HCT116 (cell line): ENCODE data around the gene SLC28A3. TPM values are rescaled to one million over a fixed set of nuclear protein-coding genes. Genes with fewer than 3 reads are reported as not detected.
A peak's percentile ranks its signal among the peaks of the same experiment; 100 is the strongest.

Source experiments
- ATAC-seq: fragments of 200-7000 bp; cut with Tn5 transposase; 2 replicates; pipeline ENCODE4 v1.9.1; 2020; ENCODE audit warnings: mild to moderate bottlenecking, moderate library complexity
- BruUV-seq: library from RNA; stranded (reverse); fragments of 400-500 nt; replicated peaks from 2 replicates; lab custom pipeline; 2021; lab: Mats Ljungman, UMichigan
- CTCF ChIA-PET: fragments of 300-600 bp; sonication (Branson Sonifier 250); formaldehyde crosslinking; loops from one replicate; lab custom pipeline; 2021; ENCODE audit warnings: antibody characterized with exemption; lab: Charles Lee
- POLR2A ChIA-PET: fragments of 300-600, 350-600 bp; sonication (Branson Sonifier 250); formaldehyde crosslinking; loops from one replicate; lab custom pipeline; 2021; ENCODE audit warnings: antibody characterized with exemption; lab: Charles Lee
- RAD21 ChIA-PET, 2 experiments: fragments of 300-600 bp; sonication (Branson Sonifier 250); formaldehyde crosslinking; loops; one replicate each; lab custom pipeline; 2023; ENCODE audit warnings: low total read pairs in 2 of 2; ENCODE audit not compliant: uncharacterized antibody in 2 of 2, unreplicated experiment in 2 of 2, low non-redundant PET in 1 of 2; lab: Charles Lee
- DNase-seq: peaks from one replicate; pipeline ENCODE4 v3.0.0-alpha.2; 2010; ENCODE audit warnings: low read depth, low spot score
- H2AFZ ChIP-seq: fragments of 200-600 bp; shearing (Covaris generic), sonication (generic); 2 replicates; pipeline ENCODE4 v1.6.1; 2017; ENCODE audit warnings: low read depth, mixed run types, mixed read lengths, antibody characterized with exemption, low read length; ENCODE audit not compliant: poor library complexity, severe bottlenecking
- H3K27ac ChIP-seq: 2 replicates; pipeline ENCODE4 v1.5.1; 2012; ENCODE audit warnings: low read depth, low read length
- H3K27me3 ChIP-seq: fragments of 200-600 bp; sonication (generic); 2 replicates; pipeline ENCODE4 v1.6.1; 2016; ENCODE audit warnings: mixed run types, low read length, mixed read lengths; ENCODE audit not compliant: insufficient read depth
- H3K36me3 ChIP-seq, 2 experiments: fragments of 200-500 bp in 1 of 2; fragments of 200-600 bp in 1 of 2; sonication (Bioruptor generic) in 1 of 2; sonication (generic) in 1 of 2; 2 replicates each; pipeline versions ENCODE4 v1.5.1 to v1.6.1; 2014 to 2016; ENCODE audit warnings: low read length in 2 of 2, inconsistent platforms in 1 of 2, mixed read lengths in 1 of 2, mixed run types in 1 of 2; ENCODE audit not compliant: insufficient read depth in 2 of 2, control insufficient read depth in 1 of 2
- H3K4me1 ChIP-seq, 2 experiments: fragments of 200-600 bp in 1 of 2; sonication (generic) in 1 of 2; 2 replicates each; pipeline versions ENCODE4 v1.5.1 to v1.6.1; 2012 to 2017; ENCODE audit warnings: low read length in 2 of 2, inconsistent platforms in 1 of 2, mild to moderate bottlenecking in 1 of 2, mixed read lengths in 1 of 2, mixed run types in 1 of 2, moderate library complexity in 1 of 2; ENCODE audit not compliant: insufficient read depth in 2 of 2, control insufficient read depth in 1 of 2
- H3K4me2 ChIP-seq: fragments of 200-600 bp; sonication (generic); 2 replicates; pipeline ENCODE4 v1.6.1; 2017; ENCODE audit warnings: mixed run types, low read length, mixed read lengths
- H3K4me3 ChIP-seq, 2 experiments: fragments of 200-600 bp in 1 of 2; sonication (generic) in 1 of 2; replicated peaks in 1 of 2; 2 replicates each; pipeline ENCODE4 v1.5.1; 2011 to 2016; ENCODE audit warnings: low read length in 2 of 2, control low read depth in 1 of 2, low read depth in 1 of 2, mild to moderate bottlenecking in 1 of 2, mixed read lengths in 1 of 2, mixed run types in 1 of 2
- H3K79me2 ChIP-seq: fragments of 200-600 bp; sonication (generic); 2 replicates; pipeline ENCODE4 v1.6.1; 2017; ENCODE audit warnings: mild to moderate bottlenecking, mixed run types, low read length, moderate library complexity, mixed read lengths; ENCODE audit not compliant: insufficient read depth
- H3K9ac ChIP-seq: fragments of 200-600 bp; sonication (generic); 2 replicates; pipeline ENCODE4 v1.6.1; 2016; ENCODE audit warnings: low read length, mixed read lengths
- H3K9me2 ChIP-seq: fragments of 200-600 bp; sonication (generic), shearing (Covaris generic); 2 replicates; pipeline ENCODE4 v1.6.1; 2017; ENCODE audit warnings: mixed run types, mild to moderate bottlenecking, moderate library complexity; ENCODE audit not compliant: insufficient read depth
- H3K9me3 ChIP-seq, 2 experiments: fragments of 200-500 bp in 1 of 2; fragments of 200-600 bp in 1 of 2; sonication (Bioruptor generic) in 1 of 2; sonication (generic) in 1 of 2; 2 replicates each; pipeline ENCODE4 v1.6.1; 2014 to 2017; ENCODE audit warnings: low read length in 2 of 2, mixed read lengths in 2 of 2, inconsistent platforms in 1 of 2, low read depth in 1 of 2, mild to moderate bottlenecking in 1 of 2, mixed run types in 1 of 2, moderate library complexity in 1 of 2; ENCODE audit not compliant: control insufficient read depth in 1 of 2, insufficient read depth in 1 of 2
- H4K20me1 ChIP-seq: fragments of 200-600 bp; sonication (generic), shearing (Covaris generic); 2 replicates; pipeline ENCODE4 v1.6.1; 2017; ENCODE audit warnings: mixed run types, mild to moderate bottlenecking, moderate library complexity; ENCODE audit not compliant: insufficient read depth
- ATF3 ChIP-seq: IDR thresholded peaks from 2 replicates; pipeline ENCODE4 v1.6.1; 2012
- EZH2 ChIP-seq: fragments of 200-600 bp; sonication (generic); IDR thresholded peaks from 2 replicates; pipeline ENCODE4 v1.6.1; 2017; ENCODE audit warnings: antibody characterized with exemption, mixed run types
- EZH2phosphoT487 ChIP-seq: fragments of 200-600 bp; IDR thresholded peaks from 2 replicates; pipeline ENCODE4 v1.6.1; 2018; ENCODE audit warnings: antibody characterized with exemption, borderline replicate concordance
- JUND ChIP-seq: IDR thresholded peaks from 2 replicates; pipeline ENCODE4 v1.6.1; 2012
- MAX ChIP-seq: IDR thresholded peaks from 2 replicates; pipeline ENCODE4 v1.6.1; 2012
- SRF ChIP-seq: IDR thresholded peaks from 2 replicates; pipeline ENCODE4 v1.6.1; 2012; ENCODE audit warnings: low read depth
- TCF7L2 ChIP-seq: IDR thresholded peaks from 2 replicates; pipeline ENCODE4 v1.7.0; 2011; ENCODE audit warnings: borderline replicate concordance, inconsistent platforms; ENCODE audit not compliant: insufficient read depth, insufficient read length; ENCODE audit errors: extremely low read depth
- YY1 ChIP-seq: IDR thresholded peaks from 2 replicates; pipeline ENCODE4 v1.6.1; 2011; ENCODE audit warnings: low read length, low read depth, moderate library complexity, mild to moderate bottlenecking; ENCODE audit not compliant: insufficient replicate concordance; ENCODE audit errors: extremely low read depth
- ZNF274 ChIP-seq: fragments of 200-500 bp; sonication (Bioruptor generic); IDR thresholded peaks from 2 replicates; pipeline ENCODE4 v1.6.1; 2014; ENCODE audit warnings: mild to moderate bottlenecking, low read depth, low read length, inconsistent platforms
- intact Hi-C: fragments of 100-400 bp; cut with micrococcal nuclease; formaldehyde crosslinking; loops from 2 replicates; pipeline ENCODE4 v1.10.0; 2022
- total RNA-seq: library from RNA; stranded (reverse); gene quantifications from one replicate; pipeline ENCODE4 v1.2.1, GENCODE V29; 2021; ENCODE audit not compliant: unreplicated experiment
- TF ChIP-seq, protein P1 (sequence below): IDR thresholded peaks from 2 replicates; pipeline ENCODE4 v1.6.1; 2012; ENCODE audit warnings: low read depth

The SLC28A3 gene
- total RNA-seq, 1 experiment from 2014 or later: not detected

DNA sequence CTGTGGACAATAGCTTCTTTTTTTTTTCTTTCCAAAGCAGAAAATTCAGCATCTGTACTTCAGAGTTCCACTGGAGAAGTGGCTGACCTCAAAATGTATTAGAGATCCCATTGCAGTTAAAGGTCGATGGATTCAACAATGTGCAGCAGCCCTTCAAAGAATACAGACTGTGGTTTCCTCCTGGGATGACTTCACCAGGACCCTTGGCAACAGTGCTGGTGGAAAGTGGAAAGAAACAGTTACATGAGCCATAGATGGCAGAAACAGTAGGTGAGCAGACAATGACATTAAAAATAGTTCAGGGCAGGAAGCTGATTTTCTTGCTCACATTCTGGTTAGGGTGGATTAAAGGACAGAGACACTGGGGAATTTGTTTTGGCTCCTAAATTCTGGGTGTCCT, 62.4 kb downstream of the SLC28A3 start:
- no peak for ATAC-seq
- DNase-seq: no peak
- Histone ChIP-seq H3K9me3 (no peaks in the 10 kb centered on the region), H3K9me2 (no peaks in the 10 kb centered on the region), H3K27ac (no peak overlapping the region), H3K79me2 (no peaks in the 10 kb centered on the region), H3K4me1 (peaks cover 0 to 17% of the 10 kb centered on the region in 2 experiments; a peak in 2 of 4 replicates), H3K9ac (no peak overlapping the region), H2AFZ (no peak overlapping the region), H3K4me3 (no peak overlapping the region), H4K20me1 (no peaks in the 10 kb centered on the region), H3K4me2 (peak overlapping the region; percentile 57), H3K27me3 (0 out of 2 replicates have a peak, but pooled peaks cover 1% of the 10 kb centered on the region), H3K36me3 (no peaks in the 10 kb centered on the region)
- ChIA-PET RAD21 (interaction anchor here (0.5 to 0.6 kb wide), 2 partner anchors 14 to 17 kb away, joined by 3 read pairs; no protein-coding TSS in a partner anchor), CTCF (interaction anchor here (1.6 to 3.1 kb wide), 2 partner anchors 16 to 17 kb away, joined by 4 to 14 read pairs; no protein-coding TSS in a partner anchor), POLR2A (interaction anchor here (0.6 to 1.1 kb wide), 4 partner anchors 14 to 343 kb away, joined by 3 to 4 read pairs (median 4); partner anchors contain the start of genes HNRNPK and RMI1)
- TF ChIP-seq, protein P1, sequence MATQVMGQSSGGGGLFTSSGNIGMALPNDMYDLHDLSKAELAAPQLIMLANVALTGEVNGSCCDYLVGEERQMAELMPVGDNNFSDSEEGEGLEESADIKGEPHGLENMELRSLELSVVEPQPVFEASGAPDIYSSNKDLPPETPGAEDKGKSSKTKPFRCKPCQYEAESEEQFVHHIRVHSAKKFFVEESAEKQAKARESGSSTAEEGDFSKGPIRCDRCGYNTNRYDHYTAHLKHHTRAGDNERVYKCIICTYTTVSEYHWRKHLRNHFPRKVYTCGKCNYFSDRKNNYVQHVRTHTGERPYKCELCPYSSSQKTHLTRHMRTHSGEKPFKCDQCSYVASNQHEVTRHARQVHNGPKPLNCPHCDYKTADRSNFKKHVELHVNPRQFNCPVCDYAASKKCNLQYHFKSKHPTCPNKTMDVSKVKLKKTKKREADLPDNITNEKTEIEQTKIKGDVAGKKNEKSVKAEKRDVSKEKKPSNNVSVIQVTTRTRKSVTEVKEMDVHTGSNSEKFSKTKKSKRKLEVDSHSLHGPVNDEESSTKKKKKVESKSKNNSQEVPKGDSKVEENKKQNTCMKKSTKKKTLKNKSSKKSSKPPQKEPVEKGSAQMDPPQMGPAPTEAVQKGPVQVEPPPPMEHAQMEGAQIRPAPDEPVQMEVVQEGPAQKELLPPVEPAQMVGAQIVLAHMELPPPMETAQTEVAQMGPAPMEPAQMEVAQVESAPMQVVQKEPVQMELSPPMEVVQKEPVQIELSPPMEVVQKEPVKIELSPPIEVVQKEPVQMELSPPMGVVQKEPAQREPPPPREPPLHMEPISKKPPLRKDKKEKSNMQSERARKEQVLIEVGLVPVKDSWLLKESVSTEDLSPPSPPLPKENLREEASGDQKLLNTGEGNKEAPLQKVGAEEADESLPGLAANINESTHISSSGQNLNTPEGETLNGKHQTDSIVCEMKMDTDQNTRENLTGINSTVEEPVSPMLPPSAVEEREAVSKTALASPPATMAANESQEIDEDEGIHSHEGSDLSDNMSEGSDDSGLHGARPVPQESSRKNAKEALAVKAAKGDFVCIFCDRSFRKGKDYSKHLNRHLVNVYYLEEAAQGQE: no peak
- TF ChIP-seq TCF7L2: no peak
- no peak for TF ChIP-seq YY1
- no peak for TF ChIP-seq EZH2phosphoT487
- no peak for TF ChIP-seq SRF
- no peak for TF ChIP-seq JUND
- TF ChIP-seq EZH2: no peak
- TF ChIP-seq MAX: no peak
- TF ChIP-seq ZNF274: no peak
- TF ChIP-seq ATF3: no peak
- BruUV-seq: no TSS peak
- intact Hi-C loops: no loop called here
